NCI-H128 (cell line): ENCODE results near the gene LRRC75A.
"Not testable (repeated sequence)": the region's sequence is repeated elsewhere in the genome, so short reads cannot be mapped to it uniquely, and the experiment has no call there.

Source experiments
- DNase-seq: peaks from one replicate; lab custom pipeline; 2025; ENCODE audit not compliant: unreplicated experiment; lab: John Stamatoyannopoulos, UW

Gene LRRC75A

GRCh38 chr17:16407911-16408588 lies 83.9 kb downstream of the LRRC75A start:
- no peak for DNase-seq

GRCh38 chr17:16406742-16407674 lies 85.0 kb downstream of the LRRC75A start:
- no peak for DNase-seq

GRCh38 chr17:16403847-16404246 lies 88.1 kb downstream of the LRRC75A start:
- DNase-seq, result not testable (repeated sequence)

- no peak for DNase-seq
Observed at GRCh38 chr17:16398270-16399267, 93.4 kb downstream of the LRRC75A start.

GRCh38 chr17:16396693-16397092 lies 95.3 kb downstream of the LRRC75A start:
- DNase-seq, result not testable (repeated sequence)

- not testable (repeated sequence) for DNase-seq
Observed at GRCh38 chr17:16395887-16396286, 96.1 kb downstream of the LRRC75A start.

- DNase-seq, result not testable (repeated sequence)
Observed at GRCh38 chr17:16392491-16392890, 99.5 kb downstream of the LRRC75A start.
